Muscle layer of duodenum (tissue), 2 donors: Measurements from ENCODE around the gene SEPTIN8.
A peak's percentile ranks its signal among the peaks of the same experiment; 100 is the strongest.
"Not testable (repeated sequence)": the region's sequence is repeated elsewhere in the genome, so short reads cannot be mapped to it uniquely, and the experiment has no call there.

ENCODE experiments used
- H3K27ac ChIP-seq: one replicate; pipeline ENCODE4 v1.7.0; 2013; ENCODE audit warnings: mild to moderate bottlenecking, low read length
- H3K27me3 ChIP-seq: one replicate; pipeline ENCODE4 v1.7.0; 2013; ENCODE audit warnings: low read depth, mild to moderate bottlenecking, control low read depth, low read length
- H3K36me3 ChIP-seq, 2 donors: one replicate each; pipeline ENCODE4 v1.7.0; 2013; ENCODE audit warnings: low read length in 2 of 2, control low read depth in 1 of 2, mild to moderate bottlenecking in 1 of 2; ENCODE audit not compliant: insufficient read depth in 2 of 2, control insufficient read depth in 1 of 2
- H3K4me1 ChIP-seq, 2 donors: one replicate each; pipeline ENCODE4 v1.7.0; 2013; ENCODE audit warnings: low read length in 2 of 2, mild to moderate bottlenecking in 2 of 2, control low read depth in 1 of 2, moderate library complexity in 1 of 2; ENCODE audit not compliant: insufficient read depth in 2 of 2, control insufficient read depth in 1 of 2
- H3K4me3 ChIP-seq, 2 donors: one replicate each; pipeline ENCODE4 v1.7.0; 2013; ENCODE audit warnings: low read length in 2 of 2, low read depth in 1 of 2, mild to moderate bottlenecking in 1 of 2
- H3K9me3 ChIP-seq, 2 donors: one replicate each; pipeline ENCODE4 v1.7.0; 2013; ENCODE audit warnings: low read length in 2 of 2, control low read depth in 1 of 2, mild to moderate bottlenecking in 1 of 2; ENCODE audit not compliant: control insufficient read depth in 1 of 2
- donor health status: healthy.

The SEPTIN8 gene

DNA sequence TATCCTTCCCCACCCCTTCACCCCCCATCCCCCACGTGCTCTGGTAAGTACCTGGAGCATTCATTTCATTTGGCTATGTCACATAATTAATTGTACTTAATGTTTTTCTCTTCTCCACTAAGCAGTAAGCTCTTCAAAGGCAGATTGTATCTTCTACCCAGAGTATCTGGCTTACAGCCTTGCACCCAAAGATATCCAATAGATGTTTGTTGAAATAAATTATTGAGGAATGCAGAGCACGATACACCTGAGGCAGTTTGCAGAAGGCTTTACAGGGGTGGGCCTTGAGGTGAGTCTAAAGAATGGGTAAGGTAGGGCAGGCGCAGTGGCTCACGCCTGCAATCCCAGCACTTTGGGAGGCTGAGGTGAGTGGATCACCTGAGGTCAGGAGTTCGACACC, 33.6 kb upstream of the SEPTIN8 start:
- Histone ChIP-seq H3K4me3 (no peak overlapping the region), H3K27me3 (peaks cover 11% of the 10 kb centered on the region), H3K36me3 (no peaks in the 10 kb centered on the region), H3K4me1 (peaks cover 3 to 8% of the 10 kb centered on the region in 2 donors), H3K9me3 (no peaks in the 10 kb centered on the region), H3K27ac (no peak overlapping the region)

DNA sequence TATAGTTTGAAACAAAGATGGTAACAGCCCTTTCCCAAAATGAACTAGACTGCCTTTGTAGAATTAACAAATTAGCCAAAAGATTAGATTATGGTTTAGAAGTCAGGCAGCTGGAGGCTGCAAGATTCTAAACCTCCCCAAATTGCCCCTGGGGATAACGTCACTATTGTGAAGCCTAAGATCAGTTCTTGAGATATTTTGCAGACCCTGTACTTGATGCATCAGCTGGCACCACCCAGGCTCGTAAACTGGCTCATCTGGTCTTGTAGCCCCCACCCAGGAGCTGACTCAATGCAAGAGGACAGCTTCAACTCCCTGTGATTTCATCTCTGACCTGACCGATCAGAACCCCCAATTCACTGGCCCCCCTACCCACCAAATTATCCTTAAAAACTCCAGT, 31.8 kb upstream of the SEPTIN8 start:
- peaks cover 11% of the 10 kb centered on the region for H3K27me3 ChIP-seq
- H3K4me3 ChIP-seq, result no peak overlapping the region
- H3K9me3 ChIP-seq, result no peaks in the 10 kb centered on the region
- peaks cover 3 to 5% of the 10 kb centered on the region in 2 donors for H3K4me1 ChIP-seq
- no peaks in the 10 kb centered on the region for H3K36me3 ChIP-seq
- H3K27ac ChIP-seq, result no peak overlapping the region

DNA sequence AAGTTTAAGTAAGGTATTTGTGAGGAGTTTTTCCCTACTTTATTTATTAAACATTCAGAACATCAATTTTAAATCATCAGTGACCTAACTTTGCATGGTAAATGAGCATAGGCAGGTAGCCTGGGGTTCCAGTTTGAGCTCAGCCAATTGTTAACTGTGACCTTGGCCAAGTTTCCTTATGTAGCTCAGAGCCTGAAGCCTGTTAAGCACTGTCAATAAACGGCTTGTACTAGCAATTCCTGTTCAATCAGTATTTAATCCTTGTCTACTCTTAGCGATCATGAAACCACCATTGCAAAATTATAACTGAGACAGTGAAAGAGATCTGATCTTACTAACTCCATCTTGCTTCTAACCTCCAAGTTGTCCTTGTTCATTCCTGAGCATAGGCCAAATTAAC, 31.4 kb upstream of the SEPTIN8 start:
- Histone ChIP-seq H3K27me3 (peaks cover 11% of the 10 kb centered on the region), H3K4me3 (no peak overlapping the region), H3K36me3 (no peaks in the 10 kb centered on the region), H3K9me3 (no peaks in the 10 kb centered on the region), H3K27ac (no peak overlapping the region), H3K4me1 (peaks cover 3 to 5% of the 10 kb centered on the region in 2 donors)

DNA sequence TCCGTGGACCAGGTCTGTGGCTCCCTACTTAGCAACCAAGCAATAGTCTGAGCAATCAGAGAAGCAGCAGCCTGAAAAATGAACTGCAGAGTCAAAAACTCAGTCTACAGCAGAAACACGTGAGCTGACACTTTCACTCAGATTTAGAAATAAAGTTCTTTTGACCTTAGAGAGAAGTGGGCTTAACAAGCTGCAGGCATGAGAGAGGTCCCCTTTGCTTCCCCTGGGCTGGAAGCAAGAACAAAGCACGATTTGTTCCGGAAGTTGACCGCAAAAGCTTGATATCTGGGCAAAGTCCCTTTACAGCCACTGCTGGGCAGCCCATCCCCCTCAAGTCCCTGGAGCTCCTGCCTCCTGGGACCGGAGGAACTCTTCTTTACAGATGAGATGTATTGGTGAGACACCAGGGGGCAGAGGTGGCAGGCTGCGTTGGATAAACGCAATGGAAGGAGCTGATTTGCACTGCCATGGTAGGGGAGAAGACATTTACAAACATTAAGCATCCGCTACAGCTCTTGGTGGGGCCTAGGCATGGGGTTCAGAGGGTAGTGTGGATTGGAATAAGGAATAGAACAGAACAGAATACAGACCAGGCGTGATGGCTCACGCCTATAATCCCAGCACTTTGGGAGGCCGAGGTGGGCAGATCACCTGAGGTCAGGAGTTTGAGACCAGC, 30.3 kb upstream of the SEPTIN8 start:
- peaks cover 3% of the 10 kb centered on the region for H3K27me3 ChIP-seq
- H3K27ac ChIP-seq, result peak overlapping the region; percentile 76
- no peaks in the 10 kb centered on the region for H3K4me1 ChIP-seq
- no peaks in the 10 kb centered on the region for H3K9me3 ChIP-seq
- H3K4me3 ChIP-seq, result peak overlapping the region in 1 of 2 donors; percentile 31
- no peaks in the 10 kb centered on the region for H3K36me3 ChIP-seq

DNA sequence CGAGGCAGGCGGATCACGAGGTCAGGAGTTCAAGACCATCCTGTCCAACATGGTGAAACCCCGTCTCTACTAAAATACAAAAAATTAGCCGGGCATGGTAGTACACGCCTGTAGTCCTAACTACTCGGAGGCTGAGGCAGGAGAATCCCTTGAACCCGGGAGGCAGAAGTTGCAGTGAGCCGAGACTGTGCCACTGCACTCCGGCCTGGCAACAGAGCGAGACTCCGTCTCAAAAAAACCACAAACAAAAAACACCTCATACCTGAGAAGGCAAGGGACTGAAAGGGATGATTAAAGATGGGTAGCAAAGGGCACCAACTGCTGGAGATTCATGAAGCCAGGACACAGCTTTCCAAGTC, 29.7 kb upstream of the SEPTIN8 start:
- not testable (repeated sequence) for H3K9me3 ChIP-seq, H3K27me3 ChIP-seq, H3K36me3 ChIP-seq, H3K4me1 ChIP-seq
- Histone ChIP-seq H3K4me3 (peak overlapping the region in 1 of 2 donors; percentile 31), H3K27ac (peak overlapping the region; percentile 76)

DNA sequence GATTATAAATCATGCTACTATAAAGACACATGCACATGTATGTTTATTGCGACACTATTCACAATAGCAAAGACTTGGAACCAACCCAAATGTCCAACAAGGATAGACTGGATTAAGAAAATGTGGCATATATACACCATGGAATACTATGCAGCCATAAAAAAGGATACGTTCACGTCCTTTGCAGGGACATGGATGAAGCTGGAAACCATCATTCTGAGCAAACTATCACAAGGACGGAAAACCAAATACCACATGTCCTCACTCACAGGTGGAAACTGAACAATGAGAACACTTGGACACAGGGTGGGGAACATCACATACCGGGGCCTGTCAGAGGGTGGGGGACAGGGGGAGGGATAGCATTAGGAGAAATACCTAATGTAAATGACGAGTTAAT, 28.8 kb upstream of the SEPTIN8 start:
- H3K27me3 ChIP-seq, H3K4me3 ChIP-seq, H3K27ac ChIP-seq, H3K36me3 ChIP-seq, H3K9me3 ChIP-seq, H3K4me1 ChIP-seq: not testable (repeated sequence)

DNA sequence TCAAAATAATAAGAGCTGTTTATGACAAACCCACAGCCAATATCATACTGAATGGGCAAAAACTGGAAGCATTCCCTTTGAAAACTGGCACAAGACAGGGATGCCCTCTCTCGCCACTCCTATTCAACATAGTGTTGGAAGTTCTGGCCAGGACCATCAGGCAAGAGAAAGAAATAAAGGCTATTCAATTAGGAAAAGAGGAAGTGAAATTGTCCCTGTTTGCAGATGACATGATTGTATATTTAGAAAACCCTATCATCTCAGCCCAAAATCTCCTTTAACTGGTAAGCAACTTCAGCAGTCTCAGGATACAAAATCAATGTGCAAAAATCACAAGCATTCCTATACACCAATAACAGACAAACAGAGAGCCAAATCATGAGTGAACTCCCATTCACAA, 27.2 kb upstream of the SEPTIN8 start:
- H3K27ac ChIP-seq, H3K4me3 ChIP-seq, H3K9me3 ChIP-seq, H3K27me3 ChIP-seq, H3K4me1 ChIP-seq, H3K36me3 ChIP-seq: not testable (repeated sequence)

DNA sequence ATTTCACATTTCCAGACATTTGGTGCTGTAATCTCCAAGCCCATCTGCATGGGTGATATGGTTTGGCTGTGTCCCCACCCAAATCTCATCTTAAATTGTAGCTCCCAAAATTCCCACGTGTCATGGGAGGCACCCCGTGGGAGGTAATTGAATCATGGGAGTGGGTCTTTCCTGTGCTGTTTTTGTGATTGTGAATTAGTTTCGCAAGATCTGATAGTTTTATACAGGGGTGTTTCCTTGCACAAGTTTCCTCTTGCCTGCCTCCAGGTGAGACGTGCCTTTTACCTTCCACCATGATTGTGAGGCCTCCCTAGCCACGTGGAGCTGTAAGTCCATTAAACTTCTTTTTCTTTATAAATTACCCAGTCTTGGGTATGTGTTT, 25.6 kb upstream of the SEPTIN8 start:
- not testable (repeated sequence) for H3K27ac ChIP-seq, H3K4me3 ChIP-seq, H3K36me3 ChIP-seq, H3K9me3 ChIP-seq, H3K4me1 ChIP-seq, H3K27me3 ChIP-seq

DNA sequence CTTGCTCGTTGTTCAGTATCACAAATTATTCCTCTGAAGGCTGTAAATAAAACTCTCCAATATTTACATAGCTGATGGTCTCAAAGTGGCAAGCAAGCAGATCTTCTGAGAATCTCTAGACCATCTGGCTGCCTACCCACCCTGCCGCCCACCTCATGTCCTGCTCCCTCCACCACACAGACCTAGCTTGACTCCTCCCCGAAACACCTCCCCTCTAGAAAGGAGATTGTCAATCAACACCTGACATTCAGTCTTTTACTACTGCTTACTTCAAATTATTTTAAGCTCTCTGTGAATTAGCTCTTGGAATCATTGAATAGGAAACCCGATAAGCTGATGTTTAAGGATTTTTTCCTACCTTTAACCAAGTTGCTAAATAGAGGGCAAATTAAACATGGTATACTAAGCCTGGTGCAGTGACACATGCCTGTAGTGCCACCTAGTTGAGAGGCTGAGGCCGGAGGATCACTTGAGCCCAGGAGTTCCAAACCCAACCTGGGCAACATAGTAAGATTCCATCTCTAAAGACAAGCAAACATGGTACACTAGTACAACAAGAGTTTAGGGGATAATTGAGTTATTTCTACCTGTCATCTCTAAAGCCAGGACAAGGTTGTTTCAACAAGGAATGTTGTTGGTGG, 25.1 kb upstream of the SEPTIN8 start:
- H3K9me3 ChIP-seq, result no peaks in the 10 kb centered on the region
- H3K36me3 ChIP-seq, result no peaks in the 10 kb centered on the region
- H3K4me1 ChIP-seq, result no peaks in the 10 kb centered on the region
- no peak overlapping the region for H3K4me3 ChIP-seq
- no peak overlapping the region for H3K27ac ChIP-seq
- H3K27me3 ChIP-seq, result no peaks in the 10 kb centered on the region

DNA sequence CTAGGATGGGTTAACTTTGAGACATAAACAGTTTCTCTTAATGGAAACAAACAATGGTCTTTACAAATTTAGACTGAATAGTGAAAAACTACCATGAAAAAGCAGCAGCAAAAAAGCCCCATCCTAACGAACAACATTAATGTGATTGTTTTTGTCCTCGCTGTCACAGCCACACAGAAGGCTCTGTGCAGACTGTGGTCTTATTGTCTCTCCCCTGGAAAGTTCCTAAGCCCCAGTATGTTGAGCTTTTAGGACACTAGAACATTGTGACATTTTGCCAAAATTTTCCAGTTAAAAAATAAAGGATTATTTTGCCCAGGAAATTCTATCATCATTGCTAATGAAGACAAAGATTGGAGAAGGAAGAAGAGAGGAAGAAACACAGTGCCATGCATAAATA, 23.5 kb upstream of the SEPTIN8 start:
- H3K27me3 ChIP-seq, result no peaks in the 10 kb centered on the region
- no peaks in the 10 kb centered on the region for H3K4me1 ChIP-seq
- H3K4me3 ChIP-seq, result no peak overlapping the region
- H3K27ac ChIP-seq, result no peak overlapping the region
- H3K9me3 ChIP-seq, result no peaks in the 10 kb centered on the region
- no peaks in the 10 kb centered on the region for H3K36me3 ChIP-seq

DNA sequence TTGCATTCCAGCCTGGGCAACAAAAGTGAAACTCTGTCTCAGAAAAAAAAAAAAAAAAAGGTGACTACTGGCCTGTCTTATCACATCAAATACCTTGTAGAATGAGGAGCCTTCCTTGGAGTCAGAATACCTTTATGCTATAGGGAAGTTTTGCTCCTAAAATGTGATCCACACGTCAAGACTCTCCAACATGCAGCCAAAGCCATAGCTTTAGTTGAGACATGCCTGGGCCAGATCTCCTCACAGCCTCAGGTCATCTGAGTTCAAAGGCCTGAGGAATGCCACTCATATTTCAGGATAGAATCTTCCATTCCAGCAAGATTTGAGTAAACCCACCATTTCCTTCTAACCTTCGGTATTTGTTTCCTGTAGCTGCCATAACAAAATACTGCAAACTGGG, 22.4 kb upstream of the SEPTIN8 start:
- no peak overlapping the region for H3K27ac ChIP-seq
- no peaks in the 10 kb centered on the region for H3K27me3 ChIP-seq
- H3K4me1 ChIP-seq, result no peaks in the 10 kb centered on the region
- H3K4me3 ChIP-seq, result no peak overlapping the region
- H3K36me3 ChIP-seq, result no peaks in the 10 kb centered on the region
- H3K9me3 ChIP-seq, result no peaks in the 10 kb centered on the region

DNA sequence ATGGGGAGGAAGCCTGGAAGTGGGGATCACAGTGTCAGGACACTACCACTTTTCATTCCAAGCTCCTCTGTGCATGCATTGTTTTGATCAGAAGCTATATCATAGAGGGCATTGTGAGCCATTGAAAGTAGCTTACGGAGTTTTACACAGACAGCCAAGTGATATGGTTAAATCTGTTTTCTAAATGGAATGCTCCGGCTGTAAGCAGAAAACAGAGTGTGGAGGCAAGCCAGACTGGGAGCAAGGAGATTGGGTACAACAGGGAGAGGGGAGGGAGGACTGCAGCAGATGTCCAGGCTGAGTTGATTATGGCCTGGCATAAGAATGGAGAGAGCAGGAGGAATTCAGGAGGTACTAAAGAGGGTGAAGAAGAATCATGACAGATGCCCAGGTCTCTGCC, 20.6 kb upstream of the SEPTIN8 start:
- Histone ChIP-seq H3K27ac (no peak overlapping the region), H3K4me3 (no peak overlapping the region), H3K4me1 (no peaks in the 10 kb centered on the region), H3K36me3 (no peaks in the 10 kb centered on the region), H3K9me3 (no peaks in the 10 kb centered on the region), H3K27me3 (no peaks in the 10 kb centered on the region)
